HepG2 (cell line): ENCODE data around the gene PACS2. TPM values are rescaled to one million over a fixed set of nuclear protein-coding genes. Genes with fewer than 3 reads are reported as not detected.

Source experiments
- EZH2 ChIP-seq: conservative IDR thresholded peaks from 2 replicates; pipeline ENCODE4 v1.6.1; 2012; ENCODE audit warnings: mild to moderate bottlenecking, low read depth, low read length, moderate library complexity
- ZMYM3 ChIP-seq: sonication (generic); formaldehyde crosslinking; IDR thresholded peaks from 2 replicates; pipeline ENCODE4 v1.5.1; 2020; ENCODE audit warnings: mild to moderate bottlenecking, missing genetic modification reagents
- polyA plus RNA-seq, 8 experiments: library from polyadenylated mRNA; depleted of rRNA in 3 of 8; stranded (reverse) in 7 of 8; unstranded in 1 of 8; fragments of >200 nt; fragmentation: Illumina TruSeq in 4 of 8; extraction: Trizol in 4 of 8; gene quantifications; 2 replicates each; pipeline versions ENCODE4 v1.2.1 to v1.2.3, GENCODE V29; 2011 to 2016; ENCODE audit warnings: low read depth in 4 of 8, missing spikeins in 1 of 8, mixed read lengths in 1 of 8; ENCODE audit not compliant: insufficient read depth in 1 of 8
- total RNA-seq, 5 experiments: library from RNA; depleted of rRNA; stranded (reverse); fragments of >200 nt; fragmentation: Illumina TruSeq; extraction: Trizol; gene quantifications; 2 replicates each; pipeline ENCODE4 v1.2.3, GENCODE V29; 2016; ENCODE audit warnings: low read depth in 1 of 5
- TF ChIP-seq, protein P1 (sequence below): sonication (generic); formaldehyde crosslinking; conservative IDR thresholded peaks from 2 replicates; pipeline ENCODE4 v1.4.0; 2020; ENCODE audit warnings: missing genetic modification reagents

The PACS2 gene
- total and polyA plus RNA-seq, 2 of the 13 experiments (the other 11 are each of a cell fraction or from before 2014, with no cell fraction given): 23.6 to 27.6 TPM

DNA sequence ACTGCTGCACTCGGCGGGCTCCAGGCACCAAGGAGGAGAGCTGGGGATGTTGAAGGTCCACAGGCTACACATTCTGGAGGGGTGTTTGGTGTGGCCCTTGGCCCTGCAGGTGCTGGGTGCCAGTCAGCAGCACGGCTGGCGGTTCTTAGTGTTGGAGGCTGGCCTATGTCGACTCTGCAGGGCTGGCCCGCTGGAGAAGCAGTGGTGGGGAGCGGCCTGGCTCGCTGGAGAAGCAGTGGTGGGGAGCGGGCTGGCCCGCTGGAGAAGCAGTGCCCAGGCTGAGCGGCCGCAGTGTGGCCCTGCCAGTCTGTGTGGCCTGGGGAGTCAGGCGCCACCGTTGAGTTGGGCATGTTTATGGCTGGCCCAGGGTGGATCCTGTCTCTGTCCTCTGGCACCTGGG is 132.4 kb downstream of the PACS2 start (continued):
- TF ChIP-seq, protein P1, sequence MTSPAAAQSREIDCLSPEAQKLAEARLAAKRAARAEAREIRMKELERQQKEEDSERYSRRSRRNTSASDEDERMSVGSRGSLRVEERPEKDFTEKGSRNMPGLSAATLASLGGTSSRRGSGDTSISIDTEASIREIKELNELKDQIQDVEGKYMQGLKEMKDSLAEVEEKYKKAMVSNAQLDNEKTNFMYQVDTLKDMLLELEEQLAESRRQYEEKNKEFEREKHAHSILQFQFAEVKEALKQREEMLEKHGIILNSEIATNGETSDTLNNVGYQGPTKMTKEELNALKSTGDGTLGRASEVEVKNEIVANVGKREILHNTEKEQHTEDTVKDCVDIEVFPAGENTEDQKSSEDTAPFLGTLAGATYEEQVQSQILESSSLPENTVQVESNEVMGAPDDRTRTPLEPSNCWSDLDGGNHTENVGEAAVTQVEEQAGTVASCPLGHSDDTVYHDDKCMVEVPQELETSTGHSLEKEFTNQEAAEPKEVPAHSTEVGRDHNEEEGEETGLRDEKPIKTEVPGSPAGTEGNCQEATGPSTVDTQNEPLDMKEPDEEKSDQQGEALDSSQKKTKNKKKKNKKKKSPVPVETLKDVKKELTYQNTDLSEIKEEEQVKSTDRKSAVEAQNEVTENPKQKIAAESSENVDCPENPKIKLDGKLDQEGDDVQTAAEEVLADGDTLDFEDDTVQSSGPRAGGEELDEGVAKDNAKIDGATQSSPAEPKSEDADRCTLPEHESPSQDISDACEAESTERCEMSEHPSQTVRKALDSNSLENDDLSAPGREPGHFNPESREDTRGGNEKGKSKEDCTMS (CRISPR knock-in tag): no peak
- TF ChIP-seq EZH2 (no peak), ZMYM3 (CRISPR knock-in tag) (no peak)

Other genes with a start within 250 kb of the PACS2 start
- not detected in 2 replicates for gene GPR132, start 249.3 kb upstream of the PACS2 start, total RNA-seq (2016; rRNA removed; fragmentation: Illumina TruSeq; extraction: Trizol)
- gene GPR132, start 249.3 kb upstream of the PACS2 start, polyA plus RNA-seq (2011; rRNA removed): not detected in 2 replicates
- gene JAG2, start 146.0 kb upstream of the PACS2 start, total RNA-seq (2016; rRNA removed; fragmentation: Illumina TruSeq; extraction: Trizol): 0.04 TPM in 1 of 2 replicates, not detected in the other
- gene JAG2, start 146.0 kb upstream of the PACS2 start, polyA plus RNA-seq (2011; rRNA removed): 0.16 and 0.22 TPM in 2 replicates
- gene NUDT14, start 133.4 kb upstream of the PACS2 start, total RNA-seq (2016; rRNA removed; fragmentation: Illumina TruSeq; extraction: Trizol): 4.0 and 5.8 TPM in 2 replicates
- gene NUDT14, start 133.4 kb upstream of the PACS2 start, polyA plus RNA-seq (2011; rRNA removed): 6.1 and 6.7 TPM in 2 replicates
- not detected in 2 replicates for gene BTBD6, start 66.2 kb upstream of the PACS2 start, total RNA-seq (2016; rRNA removed; fragmentation: Illumina TruSeq; extraction: Trizol)
- gene BTBD6, start 66.2 kb upstream of the PACS2 start, polyA plus RNA-seq (2011; rRNA removed): not detected in 2 replicates
- gene BRF1, start 13.7 kb upstream of the PACS2 start, total RNA-seq (2016; rRNA removed; fragmentation: Illumina TruSeq; extraction: Trizol): 6.4 and 11.0 TPM in 2 replicates
- gene BRF1, start 13.7 kb upstream of the PACS2 start, polyA plus RNA-seq (2011; rRNA removed): 5.1 and 5.7 TPM in 2 replicates
- gene TEX22, start 83.8 kb downstream of the PACS2 start, total RNA-seq (2016; rRNA removed; fragmentation: Illumina TruSeq; extraction: Trizol): 0.27 and 0.55 TPM in 2 replicates
- gene TEX22, start 83.8 kb downstream of the PACS2 start, polyA plus RNA-seq (2011; rRNA removed): 0.07 and 0.16 TPM in 2 replicates
- gene MTA1, start 105.1 kb downstream of the PACS2 start, total RNA-seq (2016; rRNA removed; fragmentation: Illumina TruSeq; extraction: Trizol): 19.1 and 35.2 TPM in 2 replicates
- 85.7 and 85.8 TPM in 2 replicates for gene MTA1, start 105.1 kb downstream of the PACS2 start, polyA plus RNA-seq (2011; rRNA removed)
- 32.1 and 37.9 TPM in 2 replicates for gene CRIP2, start 160.1 kb downstream of the PACS2 start, total RNA-seq (2016; rRNA removed; fragmentation: Illumina TruSeq; extraction: Trizol)
- 18.0 and 31.6 TPM in 2 replicates for gene CRIP2, start 160.1 kb downstream of the PACS2 start, polyA plus RNA-seq (2011; rRNA removed)
- gene CRIP1, start 172.1 kb downstream of the PACS2 start, total RNA-seq (2016; rRNA removed; fragmentation: Illumina TruSeq; extraction: Trizol): 53.9 and 59.7 TPM in 2 replicates
- 59.5 and 62.2 TPM in 2 replicates for gene CRIP1, start 172.1 kb downstream of the PACS2 start, polyA plus RNA-seq (2011; rRNA removed)
- gene TEDC1, start 176.5 kb downstream of the PACS2 start, total RNA-seq (2016; rRNA removed; fragmentation: Illumina TruSeq; extraction: Trizol): 20.7 and 27.4 TPM in 2 replicates
- 5.7 and 7.3 TPM in 2 replicates for gene TEDC1, start 176.5 kb downstream of the PACS2 start, polyA plus RNA-seq (2011; rRNA removed)
- gene TMEM121, start 211.8 kb downstream of the PACS2 start, total RNA-seq (2016; rRNA removed; fragmentation: Illumina TruSeq; extraction: Trizol): 10.8 and 19.0 TPM in 2 replicates
- 6.6 and 10.9 TPM in 2 replicates for gene TMEM121, start 211.8 kb downstream of the PACS2 start, polyA plus RNA-seq (2011; rRNA removed)